Effector CD4-positive, alpha-beta T cell (primary cell): ENCODE results near the gene VDR.
"Not testable (repeated sequence)": the region's sequence is repeated elsewhere in the genome, so short reads cannot be mapped to it uniquely, and the experiment has no call there.

Experiments
- DNase-seq: peaks from one replicate; pipeline ENCODE4 v3.0.0-alpha.2; 2020

The VDR gene

DNA sequence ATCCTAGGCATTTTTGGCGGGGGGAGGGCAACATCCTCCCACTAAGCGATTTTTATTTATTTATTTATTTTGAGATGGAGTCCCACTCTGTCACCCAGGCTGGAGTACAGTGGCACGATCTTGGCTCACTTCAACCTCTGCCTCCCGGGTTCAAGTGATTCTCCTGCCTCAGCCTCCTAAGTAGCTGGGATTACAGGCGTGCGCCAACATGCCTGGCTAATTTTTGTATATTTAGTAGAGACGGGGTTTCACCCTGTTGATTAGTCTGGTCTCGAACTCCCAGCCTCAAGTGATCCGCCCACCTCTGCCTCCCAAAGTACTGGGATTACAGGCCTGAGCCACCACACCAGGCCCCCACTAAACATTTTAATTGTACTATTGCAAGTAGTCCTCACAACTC, 95.3 kb downstream of the VDR start:
- not testable (repeated sequence) for DNase-seq

- peak; percentile 45 for DNase-seq
Observed at GRCh38 chr12:47808574-47809365, 96.0 kb downstream of the VDR start.

- DNase-seq: peak; percentile 69
Observed at GRCh38 chr12:47808050-47808449, 96.7 kb downstream of the VDR start.

- no peak for DNase-seq
Observed at GRCh38 chr12:47807338-47807737, 97.5 kb downstream of the VDR start.

DNA sequence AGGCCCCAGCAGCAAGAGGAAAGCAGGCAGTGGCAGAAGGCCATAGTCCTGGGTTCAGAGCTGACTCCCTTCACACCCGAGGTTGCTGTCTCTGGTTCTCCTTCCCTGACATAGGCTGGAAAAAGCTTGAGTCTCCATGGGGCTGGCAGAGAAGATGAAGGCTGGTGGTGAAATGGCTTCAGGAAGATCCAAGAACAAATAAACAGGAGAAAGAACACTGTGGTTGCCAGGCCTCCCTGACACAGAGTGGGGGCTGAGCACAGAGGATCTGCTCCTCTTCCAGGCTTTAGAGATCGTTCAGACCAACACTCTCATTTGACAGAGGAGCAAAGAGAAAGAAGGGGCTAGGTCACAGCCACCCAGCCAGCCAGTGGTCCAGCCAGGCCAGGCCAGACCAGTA, 99.4 kb downstream of the VDR start:
- no peak for DNase-seq

GRCh38 chr12:47804171-47804570, 100.6 kb downstream of the VDR start:
- DNase-seq: no peak

DNA sequence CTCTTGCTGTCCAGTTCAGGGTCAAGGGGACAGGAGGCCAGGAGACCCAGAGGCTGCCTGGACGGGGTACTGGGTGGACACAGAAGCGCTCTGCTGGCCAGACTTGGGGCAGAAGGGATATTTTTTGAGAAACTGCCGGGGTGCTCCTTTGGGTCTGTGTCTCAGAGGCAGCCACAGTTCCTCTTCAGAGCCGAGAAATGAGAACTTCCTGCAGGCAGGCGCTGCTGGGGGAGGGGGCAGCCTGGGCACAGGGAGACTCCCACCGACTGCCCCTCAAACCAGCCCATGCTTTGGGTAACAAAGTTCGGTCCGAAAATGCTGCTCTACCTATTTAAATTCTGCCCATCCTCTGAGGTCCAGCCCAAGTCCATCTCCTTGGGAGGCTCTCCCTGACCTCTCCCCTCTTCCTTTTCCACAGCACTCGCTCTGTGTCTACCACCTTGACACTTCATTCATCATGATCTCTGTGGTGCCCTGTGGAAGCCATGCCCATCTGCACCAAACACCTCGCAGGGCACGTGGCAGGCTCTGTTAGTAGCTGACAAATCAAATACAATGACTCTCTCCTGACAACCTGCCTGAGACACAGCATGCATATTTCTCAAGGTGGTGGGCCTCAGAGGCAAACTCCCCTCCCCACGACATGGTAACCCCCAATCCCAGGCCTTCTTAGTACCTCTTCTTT, 101.5 kb downstream of the VDR start:
- no peak for DNase-seq

GRCh38 chr12:47802312-47802711, 102.5 kb downstream of the VDR start:
- DNase-seq: no peak

GRCh38 chr12:47801904-47802246, 102.9 kb downstream of the VDR start:
- DNase-seq: no peak

GRCh38 chr12:47801170-47801903, 103.5 kb downstream of the VDR start:
- DNase-seq: no peak

- DNase-seq: no peak
Observed at GRCh38 chr12:47800582-47800981, 104.2 kb downstream of the VDR start.

DNA sequence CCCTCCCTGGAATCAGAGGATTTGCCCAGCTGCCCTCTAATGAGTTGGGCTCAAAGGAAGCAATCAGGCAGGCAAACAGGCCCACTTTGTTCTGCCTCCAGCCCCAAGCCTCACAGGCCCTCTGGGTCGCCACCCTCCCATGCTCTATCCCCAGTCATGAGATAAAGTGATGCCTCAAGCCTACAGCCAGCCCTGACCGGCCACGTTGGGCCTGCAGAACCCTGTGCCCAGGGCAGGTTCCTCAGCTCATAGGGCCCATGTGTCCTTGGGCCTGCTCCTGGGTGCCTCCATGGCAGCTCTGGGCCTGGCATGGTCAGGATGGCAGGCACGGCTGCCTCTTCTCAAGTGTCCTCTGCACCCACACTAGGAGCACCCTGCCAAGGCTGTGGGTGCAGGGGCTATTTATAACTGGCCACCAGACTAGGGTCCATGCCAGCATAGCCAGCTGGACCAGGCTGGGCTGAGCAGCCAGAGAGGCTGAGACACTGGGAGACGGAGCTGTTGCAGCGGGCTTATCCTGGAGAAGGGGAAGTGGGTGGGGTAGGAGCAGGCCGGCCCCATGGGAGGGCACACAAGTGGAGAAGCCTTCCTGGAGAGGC, 105.3 kb downstream of the VDR start:
- DNase-seq: no peak

DNA sequence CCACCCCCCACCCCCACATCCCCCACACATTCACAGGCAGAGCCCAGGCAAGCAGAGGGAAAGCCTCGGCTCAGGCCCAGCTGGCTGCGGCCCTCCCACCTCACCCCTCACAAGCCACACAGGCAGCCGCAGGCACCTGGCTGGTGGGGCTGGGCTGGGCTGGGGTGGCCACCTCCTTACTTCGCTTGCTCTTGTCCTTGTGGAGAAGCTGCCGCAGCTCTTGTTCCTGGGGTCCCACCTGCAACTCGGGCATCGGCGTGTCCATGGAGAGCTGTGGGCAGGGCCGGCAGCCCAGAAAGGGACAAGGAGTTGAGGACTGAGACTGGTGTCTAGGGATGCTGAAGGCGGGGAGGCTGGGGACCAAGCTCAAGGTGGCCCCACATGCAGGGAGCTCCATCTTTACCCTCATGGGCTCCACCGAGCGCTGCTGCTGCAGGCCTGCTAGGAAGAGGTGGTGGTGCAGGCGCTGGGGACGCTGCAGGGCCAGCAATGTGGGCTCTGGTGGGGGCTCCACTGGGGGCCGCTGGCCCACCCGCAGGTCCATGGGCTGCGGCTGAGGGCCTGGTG, 106.3 kb downstream of the VDR start:
- no peak for DNase-seq

DNA sequence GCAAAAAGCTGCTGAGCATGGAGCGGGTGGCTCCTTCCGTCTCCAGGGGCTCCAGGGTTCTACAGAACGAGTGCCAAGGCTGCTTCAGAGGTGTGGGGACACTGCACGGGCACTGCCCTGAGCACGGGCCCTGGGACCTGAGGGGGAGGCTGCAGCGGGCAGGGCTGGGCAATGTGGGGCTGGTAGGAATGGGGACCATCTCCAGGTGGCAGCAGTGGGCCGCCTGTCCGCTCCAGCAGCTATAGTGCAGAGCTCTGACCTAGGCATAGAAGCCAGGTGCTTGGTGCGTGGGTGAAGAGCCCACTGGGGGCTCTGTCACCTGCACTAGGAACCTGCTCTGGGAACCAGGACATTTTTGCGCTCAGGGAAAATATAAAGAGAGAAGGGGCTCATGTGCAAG, 107.4 kb downstream of the VDR start:
- DNase-seq: no peak

- no peak for DNase-seq
Observed at GRCh38 chr12:47795814-47796411, 108.9 kb downstream of the VDR start.

- no peak for DNase-seq
Observed at GRCh38 chr12:47795121-47795813, 109.5 kb downstream of the VDR start.

DNA sequence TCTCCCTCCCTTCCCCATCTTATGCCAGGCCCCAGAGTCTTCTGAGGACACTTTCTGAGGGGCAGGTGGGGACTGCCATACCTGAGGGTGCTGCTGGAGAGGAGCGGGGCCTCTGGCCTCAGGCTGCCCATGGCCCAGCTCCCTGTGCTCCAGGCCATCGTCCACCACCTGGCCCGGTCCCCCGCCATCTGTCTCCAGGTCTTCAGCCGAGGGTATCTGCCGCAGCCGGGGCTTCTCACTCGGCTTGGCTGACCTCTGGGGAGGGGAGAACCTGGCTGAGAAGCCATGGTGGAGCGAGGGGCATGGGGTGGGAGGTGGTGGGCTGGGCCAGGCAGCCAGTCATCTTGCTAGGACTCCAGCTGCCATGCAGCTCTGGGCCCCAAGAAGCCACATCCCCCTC, 110.1 kb downstream of the VDR start:
- DNase-seq: no peak

GRCh38 chr12:47793015-47793681, 111.6 kb downstream of the VDR start:
- DNase-seq: no peak

- DNase-seq: no peak
Observed at GRCh38 chr12:47791874-47792273, 112.9 kb downstream of the VDR start.
